Smooth muscle cell (in vitro differentiated cells): ENCODE data around the gene CBX7. TPM values are rescaled to one million over a fixed set of nuclear protein-coding genes. Genes with fewer than 3 reads are reported as not detected.

Experiments
- DNase-seq: peaks from one replicate; lab custom pipeline; 2025; ENCODE audit not compliant: unreplicated experiment; lab: John Stamatoyannopoulos, UW
- H2AFZ ChIP-seq: fragments of 200-600 bp; sonication (generic); 2 replicates; pipeline ENCODE4 v1.6.0; 2016; ENCODE audit warnings: antibody characterized with exemption, low read depth, mild to moderate bottlenecking
- H3F3A ChIP-seq: fragments of 200-600 bp; sonication (generic); 2 replicates; pipeline ENCODE4 v1.6.0; 2017; ENCODE audit warnings: antibody characterized with exemption, low read depth
- H3K27ac ChIP-seq: fragments of 200-600 bp; sonication (generic); 2 replicates; pipeline ENCODE4 v1.5.1; 2016; ENCODE audit warnings: low read depth, mild to moderate bottlenecking
- H3K27me3 ChIP-seq: fragments of 200-600 bp; sonication (generic); 2 replicates; pipeline ENCODE4 v1.6.1; 2016; ENCODE audit warnings: low read depth, mild to moderate bottlenecking
- H3K36me3 ChIP-seq: fragments of 200-600 bp; sonication (generic); 2 replicates; pipeline ENCODE4 v1.5.1; 2016; ENCODE audit warnings: low read depth
- H3K4me1 ChIP-seq: fragments of 200-600 bp; sonication (generic); 2 replicates; pipeline ENCODE4 v1.5.1; 2016; ENCODE audit warnings: low read depth
- H3K4me2 ChIP-seq: fragments of 200-600 bp; sonication (generic); 2 replicates; pipeline ENCODE4 v1.6.0; 2016; ENCODE audit warnings: mild to moderate bottlenecking
- H3K4me3 ChIP-seq: fragments of 200-600 bp; sonication (generic); 2 replicates; pipeline ENCODE4 v1.5.1; 2016; ENCODE audit warnings: mild to moderate bottlenecking
- H3K79me2 ChIP-seq: fragments of 200-600 bp; sonication (generic); 2 replicates; pipeline ENCODE4 v1.6.0; 2016; ENCODE audit warnings: low read depth, mild to moderate bottlenecking
- H3K9ac ChIP-seq: fragments of 200-600 bp; sonication (generic); 2 replicates; pipeline ENCODE4 v1.6.0; 2016; ENCODE audit warnings: low read depth
- H3K9me3 ChIP-seq: fragments of 200-600 bp; sonication (generic); replicated peaks from 2 replicates; pipeline ENCODE4 v1.5.1; 2016; ENCODE audit warnings: low read depth
- H4K20me1 ChIP-seq: fragments of 200-600 bp; sonication (generic); 2 replicates; pipeline ENCODE4 v1.6.0; 2016; ENCODE audit warnings: low read depth
- CTCF ChIP-seq: fragments of 200-600 bp; sonication (generic); IDR thresholded peaks from 2 replicates; pipeline ENCODE4 v1.5.1; 2017; ENCODE audit warnings: borderline replicate concordance, mild to moderate bottlenecking, antibody characterized with exemption; ENCODE audit not compliant: insufficient read depth, poor library complexity, severe bottlenecking
- WGBS: methylation state at CpG from one replicate; pipeline ENCODE4 v1.1.7; 2016; ENCODE audit warnings: low lambda C conversion rate; 5-methylcytosine and 5-hydroxymethylcytosine counted together
- polyA plus RNA-seq: library from polyadenylated mRNA; unstranded; fragments of >200 nt; fragmentation: Nextera tagmentation; extraction: Ambion mirVana; gene quantifications from 2 replicates; pipeline ENCODE4 v1.2.1, GENCODE V29; 2016
- total RNA-seq: library from RNA; depleted of rRNA; stranded (reverse); fragments of >200 nt; gene quantifications from 2 replicates; pipeline ENCODE4 v1.2.3, GENCODE V29; 2014

CBX7 gene
- total and polyA plus RNA-seq, 2 experiments from 2014 or later, result 0.40 to 1.7 TPM

- DNase-seq, result no peak
- Histone ChIP-seq H3F3A (no peaks in the 10 kb centered on the region), H3K4me3 (no peak overlapping the region), H3K27ac (no peak overlapping the region), H3K79me2 (no peaks in the 10 kb centered on the region), H4K20me1 (no peaks in the 10 kb centered on the region), H3K9me3 (no peaks in the 10 kb centered on the region), H3K9ac (no peak overlapping the region), H3K27me3 (no peaks in the 10 kb centered on the region), H3K4me1 (no peaks in the 10 kb centered on the region), H2AFZ (no peak overlapping the region), H3K36me3 (no peaks in the 10 kb centered on the region), H3K4me2 (no peak overlapping the region)
- 25% methylated on average over 11 of the region's 11 CpGs for WGBS
- no peak for TF ChIP-seq CTCF
These were observed 33.1 kb upstream of the CBX7 start for GRCh38 chr22:39185601-39186012.

- Histone ChIP-seq H3K36me3 (no peaks in the 10 kb centered on the region), H3K4me1 (no peaks in the 10 kb centered on the region), H3K27me3 (no peaks in the 10 kb centered on the region), H3K27ac (no peak overlapping the region), H3K4me3 (no peak overlapping the region), H4K20me1 (no peaks in the 10 kb centered on the region), H2AFZ (no peak overlapping the region), H3K4me2 (no peak overlapping the region), H3K9ac (no peak overlapping the region), H3K9me3 (no peaks in the 10 kb centered on the region), H3F3A (no peaks in the 10 kb centered on the region), H3K79me2 (no peaks in the 10 kb centered on the region)
- WGBS, result 83% methylated on average over 23 of the region's 23 CpGs
- no peak for DNase-seq
- no peak for TF ChIP-seq CTCF
These were observed 32.4 kb upstream of the CBX7 start for GRCh38 chr22:39184586-39185577.

- Histone ChIP-seq H4K20me1 (no peaks in the 10 kb centered on the region), H3K4me1 (no peaks in the 10 kb centered on the region), H3K27me3 (no peaks in the 10 kb centered on the region), H3K4me3 (no peak overlapping the region), H2AFZ (no peak overlapping the region), H3K79me2 (no peaks in the 10 kb centered on the region), H3K9me3 (no peaks in the 10 kb centered on the region), H3K9ac (no peak overlapping the region), H3K27ac (no peak overlapping the region), H3K36me3 (no peaks in the 10 kb centered on the region), H3K4me2 (no peak overlapping the region), H3F3A (no peaks in the 10 kb centered on the region)
- WGBS, result 89% methylated on average over 13 of the region's 13 CpGs
- DNase-seq, result no peak
- no peak for TF ChIP-seq CTCF
These were observed 31.6 kb upstream of the CBX7 start for GRCh38 chr22:39183991-39184585.
